Measurements from ENCODE around the gene SNAP25.

Gene SNAP25

GRCh38 chr20:10268636-10269035, 50.0 kb downstream of the SNAP25 start:
- DNase-seq: no peak

- no peak for DNase-seq
Observed at GRCh38 chr20:10270630-10271029, 52.0 kb downstream of the SNAP25 start.

- DNase-seq: no peak
Observed at GRCh38 chr20:10271494-10272219, 53.0 kb downstream of the SNAP25 start.

- no peak for DNase-seq
Observed at GRCh38 chr20:10276878-10277580, 58.4 kb downstream of the SNAP25 start.

- DNase-seq: no peak
Observed at GRCh38 chr20:10277616-10278015, 59.0 kb downstream of the SNAP25 start.

- DNase-seq: no peak
Observed at GRCh38 chr20:10278412-10278811, 59.8 kb downstream of the SNAP25 start.

- no peak for DNase-seq
Observed at GRCh38 chr20:10280018-10280908, 61.6 kb downstream of the SNAP25 start.

GRCh38 chr20:10281911-10282310, 63.3 kb downstream of the SNAP25 start:
- no peak for DNase-seq

GRCh38 chr20:10282979-10283456, 64.4 kb downstream of the SNAP25 start:
- no peak for DNase-seq

GRCh38 chr20:10286356-10286755, 67.7 kb downstream of the SNAP25 start:
- no peak for DNase-seq

GRCh38 chr20:10288421-10288820, 69.8 kb downstream of the SNAP25 start:
- no peak for DNase-seq

- DNase-seq: no peak
Observed at GRCh38 chr20:10288954-10289646, 70.5 kb downstream of the SNAP25 start.

GRCh38 chr20:10291568-10292248, 73.1 kb downstream of the SNAP25 start:
- no peak for DNase-seq

- no peak for DNase-seq
Observed at GRCh38 chr20:10297223-10297622, 78.6 kb downstream of the SNAP25 start.

- no peak for DNase-seq
Observed at GRCh38 chr20:10297684-10298240, 79.1 kb downstream of the SNAP25 start.

GRCh38 chr20:10300582-10301446, 82.2 kb downstream of the SNAP25 start:
- DNase-seq: no peak

- DNase-seq: no peak
Observed at GRCh38 chr20:10303852-10304251, 85.2 kb downstream of the SNAP25 start.

GRCh38 chr20:10304471-10305046, 85.9 kb downstream of the SNAP25 start:
- no peak for DNase-seq

GRCh38 chr20:10306440-10307358, 88.1 kb downstream of the SNAP25 start:
- DNase-seq: no peak
